ENCODE measurements around the gene IKBIP. TPM values are rescaled to one million over a fixed set of nuclear protein-coding genes. Genes with fewer than 3 reads are reported as not detected.
A peak's percentile ranks its signal among the peaks of the same experiment; 100 is the strongest.

IKBIP gene
- total and polyA plus RNA-seq, 9 of the 15 experiments (the other 6 are each of a cell fraction or from before 2014, with no cell fraction given), result 3.3 to 19.5 (median 14.9) TPM

- TF ChIP-seq ZMIZ1 (IDR thresholded peaks at IDR 0.05; ENCODE audit: low read depth in 2 of 2, low read length in 2 of 2) (0 out of 4 replicates have a peak, but pooled peaks of 1 of the 2 experiments have one; percentile 6), KLF16 (IDR thresholded peaks at IDR 0.05) (no peak), ELF2 (CRISPR knock-in tag; IDR thresholded peaks at IDR 0.05) (no peak), ESRRA (IDR thresholded peaks at IDR 0.05; ENCODE audit: borderline replicate concordance, low read depth) (peak; percentile 99), ARID2 (IDR thresholded peaks at IDR 0.05) (no peak)
Observed at GRCh38 chr12:98578821-98579220, 65.8 kb downstream of the IKBIP start (continued).

DNA sequence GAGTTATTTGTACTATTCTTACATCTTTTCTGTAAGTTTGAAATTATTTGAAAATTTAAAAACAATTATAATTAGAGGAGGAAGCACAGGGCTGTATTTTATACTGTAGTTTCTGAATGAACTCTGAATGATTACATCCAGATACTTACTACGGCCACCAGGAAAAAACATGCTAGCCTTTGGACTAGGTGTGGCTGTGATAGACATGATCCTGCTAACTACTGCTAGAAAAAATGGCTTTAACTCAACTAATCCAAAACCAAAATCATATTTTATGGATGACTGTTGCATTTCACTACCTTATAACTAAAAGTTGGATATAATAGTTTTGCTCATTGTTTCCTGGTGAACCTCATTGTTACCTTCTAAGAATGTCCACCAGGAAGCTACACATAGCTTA, 66.2 kb downstream of the IKBIP start:
- H3K9me1 ChIP-seq (ENCODE audit: control insufficient read depth, insufficient read depth, low read length), result no peaks in the 10 kb centered on the region
- no peaks in the 10 kb centered on the region for H4K20me1 ChIP-seq (replicated peaks; ENCODE audit: control insufficient read depth, insufficient read depth, low read length)
- no TSS peak for BruUV-seq (replicated peaks)
- ChIA-PET POLR2A (interaction anchor here (0.6 to 3.0 kb wide), 6 partner anchors 11 to 418 kb away, joined by 3 to 22 read pairs (median 3); partner anchors contain the start of gene SLC25A3), CTCF (ENCODE audit: low intra/inter-chr PET ratio) (no interaction called here)
- no peak overlapping the region for H3K4me3 ChIP-seq
- no peaks in the 10 kb centered on the region for H3K27me3 ChIP-seq (ENCODE audit: control insufficient read depth in 2 of 2, insufficient read depth in 2 of 2, low read length in 2 of 2)
- H3K79me2 ChIP-seq (ENCODE audit: control insufficient read depth, insufficient read depth, low read length), result no peaks in the 10 kb centered on the region
- intact Hi-C loops (cut with micrococcal nuclease), result no loop called here
- DNase-seq (ENCODE audit: extremely low read depth in 1 of 4, low spot score in 3 of 4) (no peak), ATAC-seq (peak; percentile 60), FAIRE-seq (no peak)
- H3K9ac ChIP-seq (ENCODE audit: insufficient read depth in 1 of 2, low read depth in 2 of 2, low read length in 2 of 2), result peak overlapping the region in 1 of 2 experiments; percentile 29; a peak in 1 of 4 replicates
- H3K9me3 ChIP-seq (replicated peaks; ENCODE audit: control insufficient read depth, insufficient read depth, low read depth, low read length), result no peaks in the 10 kb centered on the region
- H3K27ac ChIP-seq (ENCODE audit: extremely low read depth, low read depth, low read length), result peak overlapping the region; percentile 59
- no peaks in the 10 kb centered on the region for H3K36me3 ChIP-seq (ENCODE audit: control insufficient read depth, insufficient read depth, low read length)
- peaks cover 4 to 15% of the 10 kb centered on the region in 2 experiments; a peak in 3 of 5 replicates for H3K4me1 ChIP-seq (replicated peaks in 1 of 2; ENCODE audit: control insufficient read depth in 2 of 2, insufficient read depth in 2 of 2, low read length in 2 of 2)
- peak overlapping the region; percentile 73 for H2AFZ ChIP-seq (ENCODE audit: low read depth, low read length)
- in situ Hi-C loops (cut with MboI), result no loop called here
- WGBS (ENCODE audit: insufficient coverage, low coverage, missing lambda C conversion rate), result 33% methylated on average over 1 of the region's 1 CpG
- peak overlapping the region; percentile 55; the same call in 1 of the 2 replicates for H3K4me2 ChIP-seq (ENCODE audit: insufficient read depth, low read length)
- no peak for TF ChIP-seq HNRNPUL1 (IDR thresholded peaks at IDR 0.05; ENCODE audit: low read length)
- TF ChIP-seq NKRF (IDR thresholded peaks at IDR 0.05; ENCODE audit: borderline replicate concordance), result no peak
- no peak for TF ChIP-seq ZNF274 (IDR thresholded peaks at IDR 0.05; ENCODE audit: borderline replicate concordance, low read depth, low read length)
- TF ChIP-seq ASH1L (IDR thresholded peaks at IDR 0.05; ENCODE audit: borderline replicate concordance, low read depth, partially characterized antibody), result no peak
- TF ChIP-seq ZZZ3 (IDR thresholded peaks at IDR 0.05), result no peak

All from K562 (cell line).